ENCODE measurements around the gene ZCCHC24. TPM values are rescaled to one million over a fixed set of nuclear protein-coding genes. Genes with fewer than 3 reads are reported as not detected.

ZCCHC24 gene
- total RNA-seq, 4 donors from 2014 or later, result 2.8 to 39.6 (median 9.3) TPM

DNA sequence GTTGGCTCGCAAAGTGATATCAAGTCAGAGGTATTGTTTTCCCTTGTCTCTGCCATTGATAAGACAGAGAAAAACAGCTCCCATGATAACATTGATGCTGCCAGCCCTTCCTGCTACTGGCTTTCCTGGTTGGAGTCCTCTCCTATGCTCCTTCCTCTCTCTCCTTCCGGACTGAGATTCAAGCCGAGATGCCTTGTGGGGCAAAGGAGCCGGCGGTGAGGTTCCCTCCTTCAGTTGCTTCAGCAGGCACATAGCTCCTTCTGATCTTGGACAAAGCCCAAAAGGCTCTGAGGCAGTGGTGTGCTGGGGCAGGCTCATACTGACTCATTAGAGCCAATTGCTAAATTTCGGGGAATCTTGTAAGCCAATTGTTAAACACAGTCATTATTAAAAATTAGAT is 8.8 kb upstream of the ZCCHC24 start:
- Histone ChIP-seq H3K4me1 (no peaks in the 10 kb centered on the region), H3K9me3 (no peaks in the 10 kb centered on the region), H3K36me3 (no peaks in the 10 kb centered on the region), H3K27me3 (no peaks in the 10 kb centered on the region), H3K4me3 (no peak overlapping the region), H3K27ac (no peak overlapping the region)
- DNase-seq, result peak in 1 of 3 donors; percentile 50
- TF ChIP-seq POLR2A (IDR thresholded peaks at IDR 0.05), result no peak
- TF ChIP-seq, protein P1, sequence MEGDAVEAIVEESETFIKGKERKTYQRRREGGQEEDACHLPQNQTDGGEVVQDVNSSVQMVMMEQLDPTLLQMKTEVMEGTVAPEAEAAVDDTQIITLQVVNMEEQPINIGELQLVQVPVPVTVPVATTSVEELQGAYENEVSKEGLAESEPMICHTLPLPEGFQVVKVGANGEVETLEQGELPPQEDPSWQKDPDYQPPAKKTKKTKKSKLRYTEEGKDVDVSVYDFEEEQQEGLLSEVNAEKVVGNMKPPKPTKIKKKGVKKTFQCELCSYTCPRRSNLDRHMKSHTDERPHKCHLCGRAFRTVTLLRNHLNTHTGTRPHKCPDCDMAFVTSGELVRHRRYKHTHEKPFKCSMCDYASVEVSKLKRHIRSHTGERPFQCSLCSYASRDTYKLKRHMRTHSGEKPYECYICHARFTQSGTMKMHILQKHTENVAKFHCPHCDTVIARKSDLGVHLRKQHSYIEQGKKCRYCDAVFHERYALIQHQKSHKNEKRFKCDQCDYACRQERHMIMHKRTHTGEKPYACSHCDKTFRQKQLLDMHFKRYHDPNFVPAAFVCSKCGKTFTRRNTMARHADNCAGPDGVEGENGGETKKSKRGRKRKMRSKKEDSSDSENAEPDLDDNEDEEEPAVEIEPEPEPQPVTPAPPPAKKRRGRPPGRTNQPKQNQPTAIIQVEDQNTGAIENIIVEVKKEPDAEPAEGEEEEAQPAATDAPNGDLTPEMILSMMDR (IDR thresholded peaks at IDR 0.05), result no peak

DNA sequence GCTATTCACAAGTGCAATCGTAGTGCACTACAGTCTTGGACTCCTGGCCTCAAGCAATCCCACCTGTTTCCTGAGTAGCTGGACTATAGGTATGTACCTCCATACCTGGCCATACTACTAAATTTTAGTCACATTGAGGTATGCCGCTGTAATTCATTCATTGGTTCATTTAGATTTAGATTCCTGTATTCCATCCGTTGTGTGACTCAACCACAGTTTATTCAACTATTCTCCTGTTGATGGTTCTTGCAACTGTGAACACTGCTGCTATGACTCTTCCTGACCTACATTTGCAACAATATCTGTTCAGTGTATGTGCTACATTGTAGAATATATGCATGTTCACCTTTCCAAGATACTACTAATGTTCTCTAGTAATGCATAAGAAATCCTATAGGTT is 8.0 kb upstream of the ZCCHC24 start:
- no peaks in the 10 kb centered on the region for H3K9me3 ChIP-seq
- DNase-seq, result peak in 1 of 3 donors; percentile 2
- TF ChIP-seq, protein P1 (IDR thresholded peaks at IDR 0.05), result no peak
- no peak for TF ChIP-seq POLR2A (IDR thresholded peaks at IDR 0.05)
- no peaks in the 10 kb centered on the region for H3K27me3 ChIP-seq
- H3K4me3 ChIP-seq, result no peak overlapping the region
- H3K36me3 ChIP-seq, result no peaks in the 10 kb centered on the region
- no peak overlapping the region for H3K27ac ChIP-seq
- no peaks in the 10 kb centered on the region for H3K4me1 ChIP-seq

DNA sequence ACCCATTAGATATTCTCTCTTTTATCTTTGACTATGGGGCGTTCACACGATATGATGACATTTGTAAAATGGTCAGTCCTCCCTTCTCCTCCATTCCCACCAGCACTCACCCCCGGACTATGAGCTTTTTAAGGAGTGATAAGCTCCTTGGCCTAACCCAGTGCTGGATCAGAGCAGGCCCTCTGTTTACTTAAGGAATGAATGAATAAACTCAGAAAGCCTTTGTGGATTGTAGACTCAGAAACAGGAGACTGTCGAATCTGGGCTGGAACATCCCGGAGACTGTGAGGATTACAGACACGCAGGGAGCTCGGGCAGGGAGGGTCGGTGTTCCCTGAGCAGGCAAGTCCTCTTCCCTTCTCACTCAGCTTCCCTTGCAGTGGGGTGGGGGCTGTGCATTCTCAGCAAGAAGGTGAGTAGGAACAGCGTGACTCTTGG is 6.8 kb upstream of the ZCCHC24 start:
- peak in 1 of 3 donors; percentile 33 for DNase-seq
- Histone ChIP-seq H3K27me3 (no peaks in the 10 kb centered on the region), H3K9me3 (no peaks in the 10 kb centered on the region), H3K36me3 (no peaks in the 10 kb centered on the region), H3K4me3 (no peak overlapping the region), H3K27ac (peak overlapping the region in 1 of 4 donors; percentile 4), H3K4me1 (no peaks in the 10 kb centered on the region)
- TF ChIP-seq POLR2A (IDR thresholded peaks at IDR 0.05), result no peak
- TF ChIP-seq, protein P1 (IDR thresholded peaks at IDR 0.05), result no peak

DNA sequence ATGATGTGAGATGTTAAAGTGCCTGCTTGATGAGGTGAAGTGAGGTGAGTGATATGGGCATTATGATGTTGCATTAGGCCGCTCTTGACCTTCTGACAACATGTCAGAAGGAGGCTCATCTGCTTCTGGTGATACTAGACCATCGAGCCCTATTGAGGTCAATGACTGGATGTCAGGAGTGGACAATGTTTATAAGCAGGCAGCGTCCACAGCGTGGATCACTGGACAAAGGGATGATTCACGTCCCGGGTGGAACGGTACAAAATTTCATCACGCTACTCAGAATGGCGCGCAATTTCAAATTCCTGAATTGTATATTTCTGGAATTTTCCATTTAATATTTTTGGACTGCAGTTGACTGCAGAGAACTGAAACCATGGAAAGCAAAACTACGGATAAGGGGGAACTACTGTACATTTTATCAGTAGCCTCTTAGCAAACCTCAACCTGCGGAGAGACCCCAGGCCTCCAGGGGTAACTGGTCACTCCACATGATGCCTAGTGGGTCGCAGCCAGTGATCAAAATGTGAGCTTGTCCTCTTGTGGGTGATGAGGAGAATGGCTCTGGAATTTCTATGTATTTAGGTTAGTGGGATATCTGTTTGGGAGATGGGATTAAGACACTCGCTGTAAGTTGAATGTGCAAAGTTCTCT is 5.7 kb upstream of the ZCCHC24 start:
- Histone ChIP-seq H3K9me3 (no peaks in the 10 kb centered on the region), H3K27me3 (no peaks in the 10 kb centered on the region), H3K27ac (no peak overlapping the region), H3K4me3 (no peak overlapping the region), H3K4me1 (peaks cover 0 to 5% (median 2%) of the 10 kb centered on the region in 4 donors), H3K36me3 (no peaks in the 10 kb centered on the region)
- TF ChIP-seq POLR2A (IDR thresholded peaks at IDR 0.05), result no peak
- TF ChIP-seq, protein P1 (IDR thresholded peaks at IDR 0.05), result no peak
- DNase-seq, result peak in 1 of 3 donors; percentile 17

DNA sequence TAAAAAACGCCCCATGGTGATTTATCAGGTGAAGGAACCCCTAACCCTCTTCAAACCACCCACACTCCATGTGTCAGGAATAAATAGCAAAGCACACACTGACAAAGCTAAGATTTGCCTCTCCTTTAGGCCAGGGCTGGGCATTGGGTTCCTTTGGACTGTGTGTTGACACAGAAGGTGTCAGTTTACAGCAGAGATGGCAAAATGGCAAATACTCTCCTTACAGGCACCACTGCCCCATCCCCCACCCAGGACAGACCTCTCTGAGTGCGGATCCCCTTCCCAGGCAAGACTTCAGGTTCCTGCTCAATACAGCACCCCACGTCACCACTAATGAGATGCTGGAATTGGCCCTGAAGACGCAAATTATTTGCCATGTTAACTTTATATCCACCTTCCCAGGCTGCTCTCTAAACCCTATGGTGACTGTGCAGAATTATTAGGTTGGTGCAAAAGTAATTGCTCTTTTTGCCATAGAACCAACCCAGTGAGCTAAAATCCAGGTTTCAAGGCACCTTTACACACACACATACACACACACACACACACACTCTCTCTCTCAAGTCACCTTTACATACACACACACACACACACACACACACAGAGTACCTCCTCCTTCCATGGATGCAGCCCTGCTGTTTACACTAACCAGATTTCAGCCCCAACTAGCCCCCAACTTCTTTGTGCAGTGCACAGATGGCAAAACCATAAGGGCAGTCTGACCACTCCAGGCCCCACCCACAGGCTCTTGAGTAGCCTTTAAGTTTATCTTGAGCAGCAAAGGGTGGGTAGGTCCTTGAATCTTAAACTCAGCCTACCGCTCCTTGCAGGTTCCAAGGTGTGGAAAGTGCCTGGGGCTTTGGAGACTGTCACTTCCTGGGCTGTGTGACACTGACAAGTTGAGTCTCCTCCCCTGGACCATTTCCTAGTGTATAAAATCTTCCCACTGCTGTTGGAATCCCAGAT is 4.0 kb upstream of the ZCCHC24 start:
- no peaks in the 10 kb centered on the region for H3K36me3 ChIP-seq
- H3K27ac ChIP-seq, result no peak overlapping the region
- no peak overlapping the region for H3K4me3 ChIP-seq
- H3K4me1 ChIP-seq, result peaks cover 0 to 9% (median 3%) of the 10 kb centered on the region in 4 donors
- H3K9me3 ChIP-seq, result no peaks in the 10 kb centered on the region
- no peak for TF ChIP-seq POLR2A (IDR thresholded peaks at IDR 0.05)
- TF ChIP-seq, protein P1 (IDR thresholded peaks at IDR 0.05), result no peak
- H3K27me3 ChIP-seq, result no peaks in the 10 kb centered on the region
- peak in 1 of 3 donors; percentile 40 for DNase-seq

Data from Peyer's patch (tissue), 4 donors.